Neuronal stem cell (in vitro differentiated cells): ENCODE data around the gene PRR23E.

Experiments
- DNase-seq: peaks from one replicate; pipeline ENCODE4 v3.0.0-alpha.2; 2013; ENCODE audit warnings: low spot score
- H2AFZ ChIP-seq: one replicate; pipeline ENCODE4 v1.6.1; 2013; ENCODE audit warnings: mild to moderate bottlenecking, low read length, inconsistent platforms
- H2AK5ac ChIP-seq: 2 replicates; pipeline ENCODE4 v1.6.1; 2013; ENCODE audit warnings: low read depth, mild to moderate bottlenecking, inconsistent platforms, low read length, moderate library complexity, mixed read lengths
- H2BK120ac ChIP-seq: 2 replicates; pipeline ENCODE4 v1.6.1; 2013; ENCODE audit warnings: low read depth, mild to moderate bottlenecking, inconsistent platforms, low read length, moderate library complexity, mixed read lengths
- H2BK12ac ChIP-seq: one replicate; pipeline ENCODE4 v1.6.1; 2013; ENCODE audit warnings: low read length, inconsistent platforms
- H2BK15ac ChIP-seq: 2 replicates; pipeline ENCODE4 v1.6.1; 2013; ENCODE audit warnings: mild to moderate bottlenecking, low read length, inconsistent platforms, mixed read lengths
- H2BK5ac ChIP-seq: one replicate; pipeline ENCODE4 v1.6.1; 2013; ENCODE audit warnings: inconsistent platforms, mild to moderate bottlenecking, low read length, moderate library complexity
- H3K14ac ChIP-seq: one replicate; pipeline ENCODE4 v1.6.1; 2013; ENCODE audit warnings: low read length, inconsistent platforms
- H3K18ac ChIP-seq: 2 replicates; pipeline ENCODE4 v1.6.1; 2013; ENCODE audit warnings: low read length, inconsistent platforms
- H3K23ac ChIP-seq: 2 replicates; pipeline ENCODE4 v1.6.1; 2013; ENCODE audit warnings: low read depth, mild to moderate bottlenecking, mixed read lengths, low read length, inconsistent platforms; ENCODE audit not compliant: poor library complexity
- H3K27ac ChIP-seq: replicated peaks from 3 replicates; pipeline ENCODE4 v1.5.1; 2013; ENCODE audit warnings: low read length, inconsistent platforms
- H3K27me3 ChIP-seq, 3 experiments: 2 replicates each; pipeline ENCODE4 v1.6.1; 2013; ENCODE audit warnings: low read length in 3 of 3, mild to moderate bottlenecking in 2 of 3, inconsistent platforms in 1 of 3, low read depth in 1 of 3, mixed read lengths in 1 of 3, moderate library complexity in 1 of 3; ENCODE audit not compliant: control insufficient read depth in 3 of 3, insufficient read depth in 3 of 3
- H3K36me3 ChIP-seq, 2 donors: replicated peaks in 1 of 2; 2 replicates each; pipeline ENCODE4 v1.6.1; 2013; ENCODE audit warnings: low read length in 2 of 2; ENCODE audit not compliant: control insufficient read depth in 2 of 2, insufficient read depth in 2 of 2
- H3K4ac ChIP-seq: 2 replicates; pipeline ENCODE4 v1.6.1; 2013; ENCODE audit warnings: inconsistent platforms, mild to moderate bottlenecking, low read length, moderate library complexity
- H3K4me1 ChIP-seq, 2 donors: 1 replicate in 1 of 2; 2 replicates in 1 of 2; pipeline ENCODE4 v1.6.1; 2013; ENCODE audit warnings: low read length in 2 of 2, low read depth in 1 of 2; ENCODE audit not compliant: control insufficient read depth in 2 of 2, insufficient read depth in 1 of 2
- H3K4me2 ChIP-seq: one replicate; pipeline ENCODE4 v1.6.1; 2013; ENCODE audit warnings: mild to moderate bottlenecking, low read length, inconsistent platforms; ENCODE audit not compliant: insufficient read depth, poor library complexity, severe bottlenecking
- H3K4me3 ChIP-seq, 2 donors: 2 replicates each; pipeline ENCODE4 v1.5.1; 2013; ENCODE audit warnings: low read length in 2 of 2, mild to moderate bottlenecking in 2 of 2, inconsistent platforms in 1 of 2, moderate library complexity in 1 of 2
- H3K79me1 ChIP-seq: one replicate; pipeline ENCODE4 v1.6.1; 2013; ENCODE audit warnings: low read depth, mild to moderate bottlenecking, inconsistent platforms, low read length, moderate library complexity
- H3K9ac ChIP-seq: one replicate; pipeline ENCODE4 v1.6.1; 2013; ENCODE audit warnings: mild to moderate bottlenecking, low read depth, low read length, inconsistent platforms; ENCODE audit not compliant: poor library complexity
- H3K9me3 ChIP-seq, 2 donors: replicated peaks in 1 of 2; 2 replicates each; pipeline versions ENCODE3 to v1.6.1; 2013; ENCODE audit warnings: low read length in 2 of 2, mild to moderate bottlenecking in 2 of 2, inconsistent platforms in 1 of 2, low read depth in 1 of 2, mixed read lengths in 1 of 2, moderate library complexity in 1 of 2; ENCODE audit not compliant: control insufficient read depth in 2 of 2, insufficient read depth in 1 of 2
- H4K8ac ChIP-seq: one replicate; pipeline ENCODE4 v1.6.1; 2013; ENCODE audit warnings: low read depth, mild to moderate bottlenecking, inconsistent platforms, low read length, moderate library complexity
- H4K91ac ChIP-seq: one replicate; pipeline ENCODE4 v1.6.1; 2013; ENCODE audit warnings: low read length, low read depth, mild to moderate bottlenecking, inconsistent platforms; ENCODE audit not compliant: poor library complexity
- WGBS, 2 donors: extraction: QIAGEN DNeasy Blood & Tissue Kit; methylation state at CpG; one replicate each; pipeline ENCODE4 v1.1.7; 2013; ENCODE audit warnings: missing lambda C conversion rate in 2 of 2, mixed read lengths in 1 of 2; ENCODE audit not compliant: insufficient read length in 2 of 2, insufficient replicate concordance in 1 of 2; ENCODE audit errors: extremely low coverage in 2 of 2; 5-methylcytosine and 5-hydroxymethylcytosine counted together

Gene PRR23E

GRCh38 chr3:127161973-127162579 is 30.9 kb upstream of the PRR23E start:
- no peak overlapping the region for H2BK15ac ChIP-seq
- DNase-seq: no peak
- no peak overlapping the region for H3K4me3 ChIP-seq
- no peak overlapping the region for H3K23ac ChIP-seq
- no peak overlapping the region for H4K8ac ChIP-seq
- no peak overlapping the region for H3K4ac ChIP-seq
- no peak overlapping the region for H3K4me2 ChIP-seq
- no peak overlapping the region for H2AFZ ChIP-seq
- H3K36me3 ChIP-seq: no peaks in the 10 kb centered on the region
- H3K79me1 ChIP-seq: peaks cover 3% of the 10 kb centered on the region
- no peak overlapping the region for H3K27ac ChIP-seq
- H2BK12ac ChIP-seq: no peak overlapping the region
- 100% methylated on average over 1 of the region's 2 CpGs; no CpG with 5 or more reads in 1 of the 2 donors for WGBS, 2 donors
- peaks cover 0 to 35% of the 10 kb centered on the region in 2 donors for H3K4me1 ChIP-seq
- no peaks in the 10 kb centered on the region for H3K27me3 ChIP-seq
- H4K91ac ChIP-seq: no peak overlapping the region
- H2BK5ac ChIP-seq: no peak overlapping the region
- no peak overlapping the region for H2AK5ac ChIP-seq
- no peaks in the 10 kb centered on the region for H3K9me3 ChIP-seq
- no peak overlapping the region for H3K14ac ChIP-seq
- no peak overlapping the region for H3K9ac ChIP-seq
- no peak overlapping the region for H2BK120ac ChIP-seq
- H3K18ac ChIP-seq: no peak overlapping the region

GRCh38 chr3:127162947-127163645 is 29.8 kb upstream of the PRR23E start:
- Histone ChIP-seq H2BK120ac (no peak overlapping the region), H3K27me3 (no peaks in the 10 kb centered on the region), H2AK5ac (no peak overlapping the region), H2AFZ (no peak overlapping the region), H3K23ac (no peak overlapping the region), H3K18ac (no peak overlapping the region), H3K4me1 (peaks cover 0 to 27% of the 10 kb centered on the region in 2 donors), H2BK12ac (no peak overlapping the region), H3K4ac (no peak overlapping the region), H3K36me3 (no peaks in the 10 kb centered on the region), H3K9ac (no peak overlapping the region), H4K8ac (no peak overlapping the region), H3K14ac (peak overlapping the region; percentile 48), H4K91ac (no peak overlapping the region), H3K4me2 (no peak overlapping the region), H3K27ac (no peak overlapping the region), H2BK15ac (no peak overlapping the region), H3K79me1 (peaks cover 3% of the 10 kb centered on the region), H3K9me3 (no peaks in the 10 kb centered on the region), H3K4me3 (no peak overlapping the region), H2BK5ac (no peak overlapping the region)
- no CpG with 5 or more reads among the region's 15 CpGs for WGBS, 2 donors
- peak; percentile 67 for DNase-seq

- H3K4me1 ChIP-seq: peaks cover 0 to 15% of the 10 kb centered on the region in 2 donors
- H3K4ac ChIP-seq: no peak overlapping the region
- no peak overlapping the region for H2BK15ac ChIP-seq
- no peak overlapping the region for H2AK5ac ChIP-seq
- no peaks in the 10 kb centered on the region for H3K36me3 ChIP-seq
- no CpG with 5 or more reads among the region's 5 CpGs for WGBS, 2 donors
- H3K4me3 ChIP-seq: no peak overlapping the region
- no peak overlapping the region for H2AFZ ChIP-seq
- DNase-seq: no peak
- H3K9ac ChIP-seq: no peak overlapping the region
- H4K91ac ChIP-seq: no peak overlapping the region
- H2BK12ac ChIP-seq: no peak overlapping the region
- no peak overlapping the region for H3K4me2 ChIP-seq
- no peaks in the 10 kb centered on the region for H3K9me3 ChIP-seq
- no peak overlapping the region for H2BK5ac ChIP-seq
- H3K18ac ChIP-seq: peak overlapping the region; percentile 28
- H3K27me3 ChIP-seq: no peaks in the 10 kb centered on the region
- H3K14ac ChIP-seq: peak overlapping the region; percentile 32
- no peak overlapping the region for H2BK120ac ChIP-seq
- no peak overlapping the region for H3K23ac ChIP-seq
- H3K27ac ChIP-seq: no peak overlapping the region
- H3K79me1 ChIP-seq: peaks cover 3% of the 10 kb centered on the region
- H4K8ac ChIP-seq: no peak overlapping the region
These were observed 28.3 kb upstream of the PRR23E start for GRCh38 chr3:127164615-127165014.

GRCh38 chr3:127165036-127165435 is 27.9 kb upstream of the PRR23E start:
- Histone ChIP-seq H2BK15ac (no peak overlapping the region), H3K9me3 (no peaks in the 10 kb centered on the region), H4K8ac (no peak overlapping the region), H3K23ac (peak overlapping the region; percentile 86), H3K4ac (no peak overlapping the region), H3K4me3 (no peak overlapping the region), H2BK12ac (no peak overlapping the region), H3K27me3 (peaks cover 0 to under 1% (median 0%) of the 10 kb centered on the region in 3 experiments), H3K36me3 (no peaks in the 10 kb centered on the region), H3K79me1 (peaks cover 3% of the 10 kb centered on the region), H4K91ac (no peak overlapping the region), H3K4me2 (no peak overlapping the region), H2BK5ac (no peak overlapping the region), H2AK5ac (no peak overlapping the region), H3K27ac (no peak overlapping the region), H3K18ac (no peak overlapping the region), H3K14ac (no peak overlapping the region), H2AFZ (no peak overlapping the region), H3K9ac (no peak overlapping the region), H2BK120ac (no peak overlapping the region), H3K4me1 (peaks cover 0 to 12% of the 10 kb centered on the region in 2 donors)
- no peak for DNase-seq
- WGBS, 2 donors: no CpG with 5 or more reads among the region's 2 CpGs
